Tibial artery (tissue), 4 donors: ENCODE measurements around the gene CACNA1D.
A peak's percentile ranks its signal among the peaks of the same experiment; 100 is the strongest.

Experiments used
- DNase-seq, 2 donors: peaks; one replicate each; pipeline ENCODE4 v3.0.0-alpha.2; 2019
- H3K27ac ChIP-seq, 2 donors: fragments of 200-600 bp; sonication (generic) in 1 of 2; 1 replicate in 1 of 2; 2 replicates in 1 of 2; pipeline ENCODE4 v1.5.1; 2018 to 2019; ENCODE audit warnings: mild to moderate bottlenecking in 1 of 2
- H3K27me3 ChIP-seq, 2 donors: fragments of 200-600 bp; sonication (generic) in 1 of 2; one replicate each; pipeline versions ENCODE4 v1.5.1 to v1.6.0; 2016 to 2019
- H3K36me3 ChIP-seq, 3 donors: fragments of 200-600 bp; sonication (generic) in 2 of 3; one replicate each; pipeline ENCODE4 v1.5.1; 2016 to 2019; ENCODE audit warnings: mild to moderate bottlenecking in 2 of 3
- H3K4me1 ChIP-seq, 4 donors: fragments of 200-600 bp; sonication (generic) in 2 of 4; 1 replicate in 3 of 4; 2 replicates in 1 of 4; pipeline ENCODE4 v1.5.1; 2016 to 2019
- H3K4me3 ChIP-seq, 2 donors: fragments of 200-600 bp; sonication (generic) in 1 of 2; 1 replicate in 1 of 2; 2 replicates in 1 of 2; pipeline ENCODE4 v1.5.1; 2018 to 2019; ENCODE audit warnings: mild to moderate bottlenecking in 2 of 2
- H3K9me3 ChIP-seq, 3 donors: fragments of 200-600 bp; sonication (generic) in 1 of 3; one replicate each; pipeline ENCODE4 v1.5.1; 2016 to 2019
- CTCF ChIP-seq, 2 experiments: fragments of 200-600 bp in 1 of 2; fragments of 450-650 bp in 1 of 2; IDR thresholded peaks; one replicate each; pipeline ENCODE4 v1.5.1; 2017 to 2019; ENCODE audit warnings: antibody characterized with exemption in 2 of 2, mild to moderate bottlenecking in 1 of 2, moderate library complexity in 1 of 2
- intact Hi-C: fragments of 100-400 bp; cut with DNase I; formaldehyde crosslinking; loops from one replicate; pipeline ENCODE4 v1.15.0; 2023; ENCODE audit warnings: low total_unique reads

The CACNA1D gene

GRCh38 chr3:53491276-53491675 is 3.1 kb upstream of the CACNA1D start:
- intact Hi-C loops: no loop called here
- H3K27ac ChIP-seq: no peak overlapping the region
- H3K36me3 ChIP-seq: no peaks in the 10 kb centered on the region
- peaks cover 0 to 32% of the 10 kb centered on the region in 2 donors for H3K27me3 ChIP-seq
- no peak overlapping the region for H3K4me3 ChIP-seq
- no peaks in the 10 kb centered on the region for H3K9me3 ChIP-seq
- DNase-seq: no peak
- peaks cover 0 to 24% (median 23%) of the 10 kb centered on the region in 4 donors for H3K4me1 ChIP-seq
- no peak for TF ChIP-seq CTCF (IDR thresholded peaks at IDR 0.05)

- no peak for TF ChIP-seq CTCF (IDR thresholded peaks at IDR 0.05)
- Histone ChIP-seq H3K27me3 (peaks cover 0 to 41% of the 10 kb centered on the region in 2 donors), H3K9me3 (no peaks in the 10 kb centered on the region), H3K4me3 (peak overlapping the region; percentile 37 to 56), H3K36me3 (no peaks in the 10 kb centered on the region), H3K4me1 (peaks cover 0 to 24% (median 23%) of the 10 kb centered on the region in 4 donors), H3K27ac (no peak overlapping the region)
- intact Hi-C loops: no loop called here
- no peak for DNase-seq
Measured at GRCh38 chr3:53493595-53493962, 832 bp upstream of the CACNA1D start.

GRCh38 chr3:53495146-53495519 is 722 bp downstream of the CACNA1D start:
- DNase-seq: no peak
- peak overlapping the region; percentile 31 to 43 for H3K4me3 ChIP-seq
- TF ChIP-seq CTCF (IDR thresholded peaks at IDR 0.05): no peak
- H3K9me3 ChIP-seq: no peaks in the 10 kb centered on the region
- H3K4me1 ChIP-seq: peaks cover 0 to 24% (median 23%) of the 10 kb centered on the region in 4 donors
- H3K36me3 ChIP-seq: no peaks in the 10 kb centered on the region
- H3K27ac ChIP-seq: no peak overlapping the region
- peaks cover 0 to 41% of the 10 kb centered on the region in 2 donors for H3K27me3 ChIP-seq
- intact Hi-C loops: no loop called here

- Histone ChIP-seq H3K4me3 (peak overlapping the region; percentile 31 to 43), H3K27me3 (peaks cover 0 to 41% of the 10 kb centered on the region in 2 donors), H3K36me3 (no peaks in the 10 kb centered on the region), H3K4me1 (peaks cover 0 to 24% (median 23%) of the 10 kb centered on the region in 4 donors), H3K27ac (no peak overlapping the region), H3K9me3 (no peaks in the 10 kb centered on the region)
- intact Hi-C loops: no loop called here
- DNase-seq: no peak
- TF ChIP-seq CTCF (IDR thresholded peaks at IDR 0.05): no peak
Measured at GRCh38 chr3:53495520-53496391, 1.3 kb downstream of the CACNA1D start.

- Histone ChIP-seq H3K4me3 (no peak overlapping the region), H3K27ac (no peak overlapping the region), H3K4me1 (peaks cover 0 to 24% (median 23%) of the 10 kb centered on the region in 4 donors), H3K27me3 (peaks cover 0 to 37% of the 10 kb centered on the region in 2 donors), H3K9me3 (no peaks in the 10 kb centered on the region), H3K36me3 (no peaks in the 10 kb centered on the region)
- no peak for DNase-seq
- intact Hi-C loops: no loop called here
- TF ChIP-seq CTCF (IDR thresholded peaks at IDR 0.05): no peak
Measured at GRCh38 chr3:53496392-53496670, 1.9 kb downstream of the CACNA1D start.
